Stimulated activated CD4-positive, alpha-beta T cell treated with anti-CD3 and anti-CD28 coated beads, Interleukin-1b, Interleukin-23, amount 100 ng/mL, for 48 hours (primary cell): ENCODE results near the gene PSMD4.
A peak's percentile ranks its signal among the peaks of the same experiment; 100 is the strongest.
"Not testable (repeated sequence)": the region's sequence is repeated elsewhere in the genome, so short reads cannot be mapped to it uniquely, and the experiment has no call there.

Experiments used
- DNase-seq: peaks from one replicate; pipeline ENCODE4 v3.0.0-alpha.2; 2020

The PSMD4 gene

GRCh38 chr1:151254217-151255213, at the start of gene PSMD4:
PSMD4 (plus strand) TSS chr1:151254734; CDS start chr1:151254783, 49 bp downstream.
- peak; percentile 93 for DNase-seq

- not testable (repeated sequence) for DNase-seq
Observed at GRCh38 chr1:151205381-151205965, 49.1 kb upstream of the PSMD4 start.

DNA sequence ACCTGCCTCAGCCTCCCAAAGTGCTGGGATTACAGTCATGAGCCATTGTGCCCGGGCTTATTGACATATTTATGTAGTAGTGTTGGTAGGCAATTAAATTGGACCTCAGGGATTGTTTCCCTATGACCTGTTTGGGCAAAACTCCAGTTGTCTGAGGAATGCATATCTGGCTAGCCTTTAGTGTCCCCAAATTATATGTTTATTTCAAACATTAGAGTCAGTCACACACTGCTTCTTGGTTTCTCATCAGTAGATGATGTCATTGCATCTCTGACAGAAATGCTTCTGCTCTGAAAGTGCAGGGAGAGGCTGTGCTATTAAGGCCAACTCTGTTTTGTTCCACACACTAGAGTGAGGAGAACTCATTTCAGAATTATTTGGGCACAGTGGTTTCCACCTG, 43.7 kb upstream of the PSMD4 start:
- DNase-seq: no peak

- no peak for DNase-seq
Observed at GRCh38 chr1:151211972-151212705, 42.4 kb upstream of the PSMD4 start.

- no peak for DNase-seq
Observed at GRCh38 chr1:151213560-151213959, 41.0 kb upstream of the PSMD4 start.

DNA sequence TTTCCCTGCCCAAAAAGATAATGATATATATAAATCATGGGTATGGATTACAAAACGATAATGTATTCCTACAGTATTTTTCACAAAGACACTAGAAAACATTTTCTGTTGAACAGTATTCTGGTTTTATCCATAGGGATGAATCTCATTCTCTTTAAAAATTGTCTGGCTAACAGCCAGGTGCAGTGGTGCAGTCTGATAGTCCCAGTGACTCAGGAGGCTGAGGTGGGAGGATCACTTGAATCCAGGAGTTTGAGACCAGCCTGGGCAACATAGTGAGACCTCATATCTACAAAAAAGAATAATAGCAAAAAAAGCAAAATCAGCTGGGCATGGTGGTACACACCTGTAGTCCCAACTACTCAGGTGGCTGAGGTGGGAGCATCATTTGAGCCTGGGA, 32.9 kb upstream of the PSMD4 start:
- no peak for DNase-seq

- no peak for DNase-seq
Observed at GRCh38 chr1:151222130-151222529, 32.4 kb upstream of the PSMD4 start.

DNA sequence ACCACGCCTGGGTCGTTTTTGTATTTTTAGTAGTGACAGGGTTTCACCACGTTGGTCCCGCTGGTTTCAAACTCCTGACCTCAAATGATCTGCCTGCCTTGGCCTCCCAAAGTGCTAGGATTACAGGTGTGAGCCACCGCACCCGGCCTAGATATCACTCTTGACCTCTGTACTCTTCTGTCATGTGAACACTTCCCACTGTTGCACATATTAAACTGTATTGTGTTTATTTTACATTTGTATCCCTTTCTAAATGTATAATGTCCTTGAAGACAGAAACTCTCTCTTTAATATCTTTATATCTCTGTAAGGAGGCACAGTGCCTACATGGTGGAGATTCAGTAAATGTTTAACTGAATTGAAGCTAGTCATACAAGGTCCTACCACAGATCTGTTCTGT, 19.3 kb upstream of the PSMD4 start:
- no peak for DNase-seq

GRCh38 chr1:151237678-151238466, 16.7 kb upstream of the PSMD4 start:
- DNase-seq: no peak

GRCh38 chr1:151238467-151238739, 16.1 kb upstream of the PSMD4 start:
- no peak for DNase-seq

GRCh38 chr1:151242442-151242841, 12.1 kb upstream of the PSMD4 start:
- DNase-seq: no peak

DNA sequence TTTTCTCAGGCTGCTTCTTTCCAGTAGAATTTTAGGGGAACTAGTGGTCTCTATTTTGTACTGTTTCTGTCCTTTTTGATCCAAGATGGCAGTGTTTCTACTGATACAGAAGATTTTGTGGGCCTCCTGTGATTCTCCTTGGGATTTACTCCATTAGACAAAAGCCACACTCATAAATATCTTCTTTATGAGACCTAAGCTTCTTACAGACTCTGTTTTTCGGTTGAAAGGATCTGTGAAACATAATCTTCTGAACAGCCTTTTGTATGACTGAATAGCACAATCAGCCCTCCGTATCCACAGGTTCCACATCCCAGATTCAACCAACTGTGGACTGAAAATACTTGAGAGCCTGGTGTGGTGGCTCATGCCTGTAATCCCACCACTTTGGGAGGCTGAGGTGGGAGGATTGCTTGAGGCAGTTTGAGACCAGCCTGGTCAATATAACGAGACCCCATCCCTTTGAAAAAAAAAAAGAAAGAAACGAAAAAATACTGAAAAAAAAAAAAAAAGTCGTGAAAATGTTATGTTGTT, 10.8 kb upstream of the PSMD4 start:
- no peak for DNase-seq

DNA sequence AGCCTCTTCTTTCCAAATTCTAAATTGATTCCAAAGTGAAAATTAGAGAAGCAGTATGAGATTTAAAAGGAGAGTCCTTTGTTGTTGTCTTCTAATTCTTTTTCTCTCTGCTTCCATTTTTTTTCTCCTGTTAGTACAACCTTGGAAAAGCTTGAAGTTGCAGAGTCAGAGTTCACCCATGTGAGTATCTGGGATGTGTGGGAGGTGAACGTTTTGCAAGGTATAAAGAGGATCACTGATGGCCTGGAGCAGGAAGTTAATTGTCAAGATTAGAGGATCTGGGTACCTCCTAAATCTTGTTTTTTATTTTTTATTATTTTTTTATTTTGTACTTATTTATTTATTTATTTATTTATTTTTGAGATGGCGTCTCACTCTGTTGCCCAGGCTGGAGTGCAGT, 7.7 kb upstream of the PSMD4 start:
- no peak for DNase-seq

DNA sequence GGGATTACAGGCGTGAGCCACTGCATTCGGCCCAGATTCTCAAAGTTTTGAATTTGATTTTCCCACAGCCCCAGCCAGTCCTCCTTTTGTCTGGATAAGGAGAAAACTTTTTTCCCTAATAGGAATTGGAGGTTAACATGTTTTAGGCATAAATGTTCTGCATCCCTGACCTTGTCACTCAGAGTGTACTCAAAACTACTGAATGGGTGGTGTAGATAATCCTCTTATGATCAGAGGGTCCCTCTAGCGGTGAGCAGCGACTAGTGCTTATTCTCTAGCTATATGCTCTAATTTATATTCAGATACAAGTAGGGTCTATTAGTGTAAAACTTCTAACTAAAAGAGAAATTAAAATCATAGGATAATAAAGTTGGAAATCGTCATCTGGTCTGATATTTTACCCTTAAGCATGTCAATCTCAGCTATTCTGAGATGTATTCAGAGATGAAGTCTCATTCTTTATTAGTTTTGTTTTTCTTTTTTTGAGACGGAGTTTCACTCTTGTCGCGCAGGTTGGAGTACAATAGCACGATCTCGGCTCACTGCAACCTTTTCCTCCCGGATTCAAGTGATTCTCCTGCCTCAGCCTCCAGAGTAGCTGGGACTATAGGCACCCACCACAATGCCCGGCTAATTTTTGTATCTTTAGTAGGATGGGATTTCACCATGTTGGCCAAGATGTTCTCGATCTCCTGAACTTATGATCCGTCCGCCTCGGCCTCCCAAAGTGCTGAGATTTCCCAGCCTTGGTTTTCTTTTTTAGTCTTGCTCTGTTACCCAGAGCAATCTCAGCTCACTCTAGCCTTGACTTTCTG, 2.7 kb upstream of the PSMD4 start:
- peak; percentile 61 for DNase-seq

GRCh38 chr1:151255381-151255780, 847 bp downstream of the PSMD4 start:
- no peak for DNase-seq

- DNase-seq: no peak
Observed at GRCh38 chr1:151259351-151259750, 4.8 kb downstream of the PSMD4 start.

- DNase-seq: no peak
Observed at GRCh38 chr1:151265446-151266236, 11.1 kb downstream of the PSMD4 start.

DNA sequence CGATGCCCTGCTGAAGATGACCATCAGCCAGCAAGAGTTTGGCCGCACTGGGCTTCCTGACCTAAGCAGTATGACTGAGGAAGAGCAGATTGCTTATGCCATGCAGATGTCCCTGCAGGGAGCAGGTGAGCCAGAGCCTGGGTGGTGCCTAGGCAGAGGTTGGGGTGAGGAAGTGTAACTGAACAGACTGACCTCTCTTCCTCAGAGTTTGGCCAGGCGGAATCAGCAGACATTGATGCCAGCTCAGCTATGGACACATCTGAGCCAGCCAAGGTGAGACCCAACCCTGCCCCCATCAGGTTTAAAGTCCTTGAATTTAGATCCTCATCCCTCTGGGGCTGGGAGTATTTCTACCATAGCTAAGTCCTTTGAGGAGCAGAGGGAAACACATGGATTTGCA, 11.8 kb downstream of the PSMD4 start:
- no peak for DNase-seq

- DNase-seq: no peak
Observed at GRCh38 chr1:151266821-151267220, 12.3 kb downstream of the PSMD4 start.

DNA sequence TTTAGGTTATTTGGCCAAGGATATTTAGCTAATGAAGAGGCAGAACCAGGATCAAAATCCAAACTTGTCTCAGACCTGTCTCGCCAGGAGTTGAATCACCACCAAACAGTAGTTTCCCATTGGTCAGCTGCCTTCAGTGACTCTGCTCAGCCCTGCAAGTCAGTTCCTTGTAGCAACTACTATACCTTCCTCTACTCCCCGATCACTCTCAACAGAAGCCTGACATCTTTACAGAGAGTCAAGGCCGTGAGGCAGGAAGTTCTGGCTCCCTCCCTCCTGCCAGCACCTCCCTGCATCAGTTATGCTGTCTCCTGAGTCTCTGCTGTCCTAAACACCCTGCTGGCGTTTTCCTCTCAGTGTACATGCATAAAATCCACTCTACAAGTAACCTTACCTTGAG, 13.2 kb downstream of the PSMD4 start:
- DNase-seq: no peak

- DNase-seq: no peak
Observed at GRCh38 chr1:151273924-151274466, 19.5 kb downstream of the PSMD4 start.
